ENCODE results near the gene RASGRP4.
A peak's percentile ranks its signal among the peaks of the same experiment; 100 is the strongest.

Gene RASGRP4

GRCh38 chr19:38389101-38389925 is 36.7 kb downstream of the RASGRP4 start:
- DNase-seq (ENCODE audit: low read depth, low spot score) = no peak

GRCh38 chr19:38388349-38389100 is 37.5 kb downstream of the RASGRP4 start, which contains the start of gene SPRED3:
SPRED3 (plus strand) TSS chr19:38388697; CDS start chr19:38390303, 1,606 bp downstream.
- DNase-seq (ENCODE audit: low read depth, low spot score) = no peak

GRCh38 chr19:38387550-38388348 is 38.3 kb downstream of the RASGRP4 start, which contains the start of gene GGN:
GGN (minus strand) TSS chr19:38388034; CDS start chr19:38387261, 773 bp downstream.
- peak; percentile 54 for DNase-seq (ENCODE audit: low read depth, low spot score)

- no peak for DNase-seq (ENCODE audit: low read depth, low spot score)
Observed at GRCh38 chr19:38386971-38387549, 39.0 kb downstream of the RASGRP4 start.

- DNase-seq (ENCODE audit: low read depth, low spot score) = no peak
Observed at GRCh38 chr19:38386300-38386970, 39.6 kb downstream of the RASGRP4 start.

GRCh38 chr19:38385804-38386257 is 40.2 kb downstream of the RASGRP4 start:
- DNase-seq (ENCODE audit: low read depth, low spot score) = no peak

- no peak for DNase-seq (ENCODE audit: low read depth, low spot score)
Observed at GRCh38 chr19:38385057-38385803, 40.8 kb downstream of the RASGRP4 start.

GRCh38 chr19:38384209-38385027 is 41.6 kb downstream of the RASGRP4 start:
- DNase-seq (ENCODE audit: low read depth, low spot score) = no peak

GRCh38 chr19:38383743-38384142 is 42.3 kb downstream of the RASGRP4 start:
- no peak for DNase-seq (ENCODE audit: low read depth, low spot score)

- DNase-seq (ENCODE audit: low read depth, low spot score) = no peak
Observed at GRCh38 chr19:38383184-38383583, 42.8 kb downstream of the RASGRP4 start.

GRCh38 chr19:38381138-38381537 is 44.9 kb downstream of the RASGRP4 start:
- DNase-seq (ENCODE audit: low read depth, low spot score) = no peak

GRCh38 chr19:38378866-38379265 is 47.2 kb downstream of the RASGRP4 start:
- no peak for DNase-seq (ENCODE audit: low read depth, low spot score)

GRCh38 chr19:38377052-38377451 is 49.0 kb downstream of the RASGRP4 start:
- DNase-seq (ENCODE audit: low read depth, low spot score) = no peak

- DNase-seq (ENCODE audit: low read depth, low spot score) = no peak
Observed at GRCh38 chr19:38376576-38376975, 49.4 kb downstream of the RASGRP4 start.

- no peak for DNase-seq (ENCODE audit: low read depth, low spot score)
Observed at GRCh38 chr19:38375748-38376147, 50.3 kb downstream of the RASGRP4 start.

GRCh38 chr19:38375098-38375493 is 50.9 kb downstream of the RASGRP4 start:
- DNase-seq (ENCODE audit: low read depth, low spot score) = no peak

GRCh38 chr19:38374332-38375097 is 51.5 kb downstream of the RASGRP4 start, which contains the start of gene PSMD8:
PSMD8 (plus strand) TSS chr19:38374571; CDS start chr19:38374602, 31 bp downstream.
- peak; percentile 97 for DNase-seq (ENCODE audit: low read depth, low spot score)

GRCh38 chr19:38373907-38374331 is 52.1 kb downstream of the RASGRP4 start:
- DNase-seq (ENCODE audit: low read depth, low spot score) = no peak
